ENCODE measurements around the gene CLCN7. TPM values are rescaled to one million over a fixed set of nuclear protein-coding genes. Genes with fewer than 3 reads are reported as not detected.

Gene CLCN7
- polyA plus RNA-seq, 3 donors, result 37.4 to 249 (median 56.5) TPM

GRCh38 chr16:1501630-1502029 lies 26.8 kb upstream of the CLCN7 start:
- 99% methylated on average over 16 of the region's 23 CpGs for WGBS (ENCODE audit: insufficient coverage)
- peaks cover 0 to 2% (median 0%) of the 10 kb centered on the region in 3 donors for H3K27me3 Mint-ChIP-seq (ENCODE audit: low read depth in 3 of 3)
- Histone ChIP-seq H3K4me1 (ENCODE audit: control insufficient read depth in 1 of 2, insufficient read depth in 2 of 2, low read length in 2 of 2) (no peaks in the 10 kb centered on the region), H4K20me1 (ENCODE audit: insufficient read depth, low read length) (no peaks in the 10 kb centered on the region), H2AFZ (ENCODE audit: insufficient read depth, low read depth, low read length, poor library complexity, severe bottlenecking) (no peak overlapping the region), H3K4me3 (replicated peaks in 1 of 3; ENCODE audit: low read depth in 2 of 3, low read length in 3 of 3) (no peak overlapping the region), H3K27ac (ENCODE audit: low read depth in 1 of 2, low read length in 2 of 2) (no peak overlapping the region), H3K9ac (ENCODE audit: insufficient read depth, low read length, poor library complexity, severe bottlenecking) (no peak overlapping the region), H3K27me3 (ENCODE audit: control insufficient read depth in 2 of 2, insufficient read depth in 2 of 2, low read length in 2 of 2) (no peaks in the 10 kb centered on the region), H3K36me3 (replicated peaks in 1 of 2; ENCODE audit: control insufficient read depth in 1 of 2, insufficient read depth in 2 of 2, low read length in 2 of 2) (peaks cover 70 to 86% of the 10 kb centered on the region in 2 donors), H3K9me3 (replicated peaks in 1 of 2; ENCODE audit: control insufficient read depth in 1 of 2, insufficient read depth in 1 of 2, low read length in 2 of 2) (no peaks in the 10 kb centered on the region), H3K79me2 (ENCODE audit: insufficient read depth, low read length) (no peaks in the 10 kb centered on the region), H3K4me2 (replicated peaks; ENCODE audit: extremely low read depth, low read length, poor library complexity, severe bottlenecking) (no peak overlapping the region)
- no peak for DNase-seq
- intact Hi-C loops (cut with micrococcal nuclease), result loop anchor here in 1 of 2 donors (10.0 kb wide), 1 partner anchor 47 kb away; no protein-coding TSS in a partner anchor
- peaks cover 0 to 4% (median 0%) of the 10 kb centered on the region in 7 donors for H3K9me3 Mint-ChIP-seq
- no peak overlapping the region for H3K4me3 Mint-ChIP-seq
- H3K4me1 Mint-ChIP-seq, result no peaks in the 10 kb centered on the region
- peaks cover 47 to 75% of the 10 kb centered on the region in 2 donors for H3K36me3 Mint-ChIP-seq
- peak overlapping the region in 1 of 7 donors; percentile 18 for H3K27ac Mint-ChIP-seq
- no peak for TF ChIP-seq CTCF (IDR thresholded peaks at IDR 0.05)

- H4K20me1 ChIP-seq (ENCODE audit: insufficient read depth, low read length), result no peaks in the 10 kb centered on the region
- no peak overlapping the region for H3K9ac ChIP-seq (ENCODE audit: insufficient read depth, low read length, poor library complexity, severe bottlenecking)
- no peak overlapping the region for H2AFZ ChIP-seq (ENCODE audit: insufficient read depth, low read depth, low read length, poor library complexity, severe bottlenecking)
- H3K27me3 ChIP-seq (ENCODE audit: control insufficient read depth in 2 of 2, insufficient read depth in 2 of 2, low read length in 2 of 2), result no peaks in the 10 kb centered on the region
- 98% methylated on average over 43 of the region's 44 CpGs for WGBS (ENCODE audit: insufficient coverage)
- Mint-ChIP-seq H3K9me3 (peaks cover 0 to 4% (median 0%) of the 10 kb centered on the region in 7 donors), H3K27me3 (ENCODE audit: low read depth in 3 of 3) (peaks cover 0 to 2% (median 0%) of the 10 kb centered on the region in 3 donors), H3K4me1 (no peaks in the 10 kb centered on the region), H3K27ac (no peak overlapping the region), H3K36me3 (peaks cover 42 to 71% of the 10 kb centered on the region in 2 donors), H3K4me3 (no peak overlapping the region)
- no peaks in the 10 kb centered on the region for H3K9me3 ChIP-seq (replicated peaks in 1 of 2; ENCODE audit: control insufficient read depth in 1 of 2, insufficient read depth in 1 of 2, low read length in 2 of 2)
- intact Hi-C loops (cut with micrococcal nuclease), result loop anchor here in 1 of 2 donors (10.0 kb wide), 1 partner anchor 46 kb away; no protein-coding TSS in a partner anchor
- H3K4me3 ChIP-seq (replicated peaks in 1 of 3; ENCODE audit: low read depth in 2 of 3, low read length in 3 of 3), result no peak overlapping the region
- H3K4me1 ChIP-seq (ENCODE audit: control insufficient read depth in 1 of 2, insufficient read depth in 2 of 2, low read length in 2 of 2), result no peaks in the 10 kb centered on the region
- no peak for TF ChIP-seq CTCF (IDR thresholded peaks at IDR 0.05)
- H3K4me2 ChIP-seq (replicated peaks; ENCODE audit: extremely low read depth, low read length, poor library complexity, severe bottlenecking), result no peak overlapping the region
- H3K36me3 ChIP-seq (replicated peaks in 1 of 2; ENCODE audit: control insufficient read depth in 1 of 2, insufficient read depth in 2 of 2, low read length in 2 of 2), result peaks cover 73 to 87% of the 10 kb centered on the region in 2 donors
- DNase-seq, result no peak
- no peaks in the 10 kb centered on the region for H3K79me2 ChIP-seq (ENCODE audit: insufficient read depth, low read length)
- peak overlapping the region in 1 of 2 donors; percentile 8 for H3K27ac ChIP-seq (ENCODE audit: low read depth in 1 of 2, low read length in 2 of 2)
Measured at GRCh38 chr16:1500465-1501150, 25.8 kb upstream of the CLCN7 start.

Measured in CD14-positive monocyte (primary cell).